ENCODE measurements around the gene PARD3B. TPM values are rescaled to one million over a fixed set of nuclear protein-coding genes. Genes with fewer than 3 reads are reported as not detected.

Gene PARD3B
- total RNA-seq, 6 experiments from 2014 or later, result 5.3 to 11.2 (median 8.3) TPM

DNA sequence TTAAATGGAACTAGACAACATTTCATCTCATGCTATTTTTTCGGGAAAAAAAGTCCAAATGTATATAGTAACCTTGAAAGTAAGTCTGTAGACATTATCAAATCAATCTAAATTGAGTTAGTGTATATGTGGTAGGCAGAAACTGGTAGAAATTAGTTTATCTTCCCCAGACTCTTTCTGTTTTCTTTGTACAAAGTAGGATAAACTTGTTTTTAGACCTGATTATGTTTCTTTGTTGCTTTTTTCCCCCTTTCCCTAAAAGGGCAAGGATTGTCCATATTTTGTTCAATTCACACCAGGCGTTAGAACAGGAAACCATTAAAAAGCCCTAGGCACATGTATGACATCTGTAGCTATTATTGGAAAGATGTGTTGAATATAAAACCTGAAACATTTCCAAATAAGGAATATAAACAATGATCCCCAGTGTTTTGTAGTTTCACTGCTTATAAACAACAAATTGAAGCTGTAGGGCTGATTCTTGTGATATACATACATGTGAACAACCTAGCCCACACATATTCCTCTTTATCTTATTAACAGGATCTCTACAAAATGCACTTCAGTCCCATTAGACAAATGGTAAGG lies 528.3 kb downstream of the PARD3B start:
- no peaks in the 10 kb centered on the region for H3K9me3 ChIP-seq
- H3K27me3 ChIP-seq, result no peaks in the 10 kb centered on the region
- no peak overlapping the region for H3K4me3 ChIP-seq
- ATAC-seq (no peak), DNase-seq (no peak)
- 88% methylated on average over 2 of the region's 2 CpGs for WGBS (ENCODE audit: insufficient coverage, low coverage, low lambda C conversion rate, missing lambda C conversion rate)
- TF ChIP-seq, protein P1, sequence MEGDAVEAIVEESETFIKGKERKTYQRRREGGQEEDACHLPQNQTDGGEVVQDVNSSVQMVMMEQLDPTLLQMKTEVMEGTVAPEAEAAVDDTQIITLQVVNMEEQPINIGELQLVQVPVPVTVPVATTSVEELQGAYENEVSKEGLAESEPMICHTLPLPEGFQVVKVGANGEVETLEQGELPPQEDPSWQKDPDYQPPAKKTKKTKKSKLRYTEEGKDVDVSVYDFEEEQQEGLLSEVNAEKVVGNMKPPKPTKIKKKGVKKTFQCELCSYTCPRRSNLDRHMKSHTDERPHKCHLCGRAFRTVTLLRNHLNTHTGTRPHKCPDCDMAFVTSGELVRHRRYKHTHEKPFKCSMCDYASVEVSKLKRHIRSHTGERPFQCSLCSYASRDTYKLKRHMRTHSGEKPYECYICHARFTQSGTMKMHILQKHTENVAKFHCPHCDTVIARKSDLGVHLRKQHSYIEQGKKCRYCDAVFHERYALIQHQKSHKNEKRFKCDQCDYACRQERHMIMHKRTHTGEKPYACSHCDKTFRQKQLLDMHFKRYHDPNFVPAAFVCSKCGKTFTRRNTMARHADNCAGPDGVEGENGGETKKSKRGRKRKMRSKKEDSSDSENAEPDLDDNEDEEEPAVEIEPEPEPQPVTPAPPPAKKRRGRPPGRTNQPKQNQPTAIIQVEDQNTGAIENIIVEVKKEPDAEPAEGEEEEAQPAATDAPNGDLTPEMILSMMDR (IDR thresholded peaks at IDR 0.05), result no peak
- TF ChIP-seq POLR2A (IDR thresholded peaks at IDR 0.05), result no peak
- intact Hi-C loops (cut with DNase I), result no loop called here
- no peaks in the 10 kb centered on the region for H3K36me3 ChIP-seq
- no peak overlapping the region for H3K27ac ChIP-seq
- H3K4me1 ChIP-seq, result no peaks in the 10 kb centered on the region

GRCh38 chr2:205076405-205076804 lies 531.1 kb downstream of the PARD3B start:
- H3K27ac ChIP-seq, result no peak overlapping the region
- DNase-seq (no peak), ATAC-seq (no peak)
- intact Hi-C loops (cut with DNase I), result no loop called here
- 95% methylated on average over 3 of the region's 3 CpGs for WGBS (ENCODE audit: insufficient coverage, low coverage, low lambda C conversion rate, missing lambda C conversion rate)
- TF ChIP-seq POLR2A (IDR thresholded peaks at IDR 0.05), result no peak
- TF ChIP-seq, protein P1 (IDR thresholded peaks at IDR 0.05), result no peak
- no peaks in the 10 kb centered on the region for H3K27me3 ChIP-seq
- no peak overlapping the region for H3K4me3 ChIP-seq
- H3K9me3 ChIP-seq, result no peaks in the 10 kb centered on the region
- no peaks in the 10 kb centered on the region for H3K4me1 ChIP-seq
- no peaks in the 10 kb centered on the region for H3K36me3 ChIP-seq

- no peak for ATAC-seq
- Histone ChIP-seq H3K27ac (no peak overlapping the region), H3K27me3 (no peaks in the 10 kb centered on the region), H3K4me1 (no peaks in the 10 kb centered on the region), H3K4me3 (no peak overlapping the region), H3K9me3 (no peaks in the 10 kb centered on the region), H3K36me3 (no peaks in the 10 kb centered on the region)
- WGBS (ENCODE audit: insufficient coverage, low coverage, low lambda C conversion rate, missing lambda C conversion rate), result 60% methylated on average over 3 of the region's 3 CpGs
- intact Hi-C loops (cut with DNase I), result no loop called here
- TF ChIP-seq, protein P1 (IDR thresholded peaks at IDR 0.05), result no peak
- TF ChIP-seq POLR2A (IDR thresholded peaks at IDR 0.05), result no peak
- no peak for DNase-seq
These were observed 531.9 kb downstream of the PARD3B start for GRCh38 chr2:205077159-205077558.

DNA sequence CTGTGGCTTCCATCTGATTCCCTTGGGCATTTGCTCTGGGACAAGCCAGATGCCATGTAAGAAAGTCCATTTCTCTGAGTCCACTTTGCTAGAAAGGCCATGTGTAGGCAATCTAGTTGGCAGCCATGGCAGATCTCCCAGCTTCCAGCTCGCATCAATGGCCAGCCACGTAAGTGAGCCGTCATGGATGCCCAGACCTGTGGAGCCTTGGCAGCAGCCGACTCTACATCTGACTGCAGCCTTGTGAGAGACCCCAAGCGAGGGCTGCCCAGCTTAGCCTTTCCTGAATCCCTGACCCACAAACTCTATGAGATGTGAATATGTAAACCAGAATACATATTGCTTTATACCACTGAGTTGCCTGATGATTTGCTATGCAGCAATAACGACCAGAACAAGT lies 533.5 kb downstream of the PARD3B start:
- Histone ChIP-seq H3K4me3 (no peak overlapping the region), H3K27ac (no peak overlapping the region), H3K27me3 (no peaks in the 10 kb centered on the region), H3K9me3 (no peaks in the 10 kb centered on the region), H3K4me1 (no peaks in the 10 kb centered on the region), H3K36me3 (no peaks in the 10 kb centered on the region)
- intact Hi-C loops (cut with DNase I), result no loop called here
- no peak for ATAC-seq
- TF ChIP-seq POLR2A (IDR thresholded peaks at IDR 0.05), result no peak
- TF ChIP-seq, protein P1 (IDR thresholded peaks at IDR 0.05), result no peak
- DNase-seq, result no peak
- WGBS (ENCODE audit: insufficient coverage, low coverage, low lambda C conversion rate, missing lambda C conversion rate), result 55% methylated on average over 2 of the region's 6 CpGs

GRCh38 chr2:205079173-205079572 lies 533.9 kb downstream of the PARD3B start:
- no peak for DNase-seq

More at GRCh38 chr2:205079173-205079572, 533.9 kb downstream of the PARD3B start:
- no peak overlapping the region for H3K4me3 ChIP-seq
- ATAC-seq, result no peak
- 78% methylated on average over 2 of the region's 3 CpGs for WGBS (ENCODE audit: insufficient coverage, low coverage, low lambda C conversion rate, missing lambda C conversion rate)
- H3K36me3 ChIP-seq, result no peaks in the 10 kb centered on the region
- H3K27ac ChIP-seq, result no peak overlapping the region
- intact Hi-C loops (cut with DNase I), result no loop called here
- no peaks in the 10 kb centered on the region for H3K4me1 ChIP-seq
- no peaks in the 10 kb centered on the region for H3K9me3 ChIP-seq
- TF ChIP-seq, protein P1 (IDR thresholded peaks at IDR 0.05), result no peak
- no peak for TF ChIP-seq POLR2A (IDR thresholded peaks at IDR 0.05)
- H3K27me3 ChIP-seq, result no peaks in the 10 kb centered on the region
